Measurements from ENCODE around the gene AAK1.

AAK1 gene

DNA sequence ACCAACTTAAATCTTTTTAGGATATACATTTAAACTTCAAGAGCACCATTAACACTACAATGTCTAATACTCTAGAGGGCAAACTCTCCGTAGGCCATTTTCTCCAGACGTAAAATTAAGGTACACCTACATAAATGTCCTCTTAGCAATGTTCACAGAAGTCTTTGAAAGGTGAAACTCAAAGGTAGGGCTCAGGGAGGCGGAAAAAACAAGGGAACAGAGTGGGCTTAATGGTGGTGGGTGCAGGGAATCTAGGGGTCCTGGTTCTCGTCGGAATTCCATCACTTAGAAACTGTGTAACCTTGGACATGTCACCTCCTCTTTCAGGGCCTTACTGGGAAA, 207.0 kb downstream of the AAK1 start:
- DNase-seq (ENCODE audit: low spot score) = no peak

DNA sequence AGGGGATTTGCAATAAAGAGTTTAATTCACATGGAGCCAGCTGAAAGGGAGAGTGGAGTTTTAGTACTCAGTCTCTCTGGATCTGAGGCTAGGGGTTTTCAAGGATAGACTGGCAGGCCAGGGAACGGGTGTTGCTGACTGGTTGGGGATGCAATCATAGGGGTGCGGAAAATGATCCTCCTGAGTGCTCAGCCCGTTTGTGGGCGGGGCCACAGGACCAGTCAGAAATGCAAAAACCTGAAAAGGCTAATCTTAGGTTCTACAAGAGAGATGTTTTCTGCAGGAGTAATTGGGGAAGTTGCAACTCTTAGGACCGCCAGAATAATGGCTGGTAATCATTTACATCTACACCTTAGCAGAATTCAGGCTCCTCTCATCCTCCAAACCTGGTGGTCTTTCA, 208.8 kb downstream of the AAK1 start:
- Histone ChIP-seq H3K9me3 (ENCODE audit: severe bottlenecking) (no peaks in the 10 kb centered on the region), H3K4me1 (ENCODE audit: insufficient read depth, poor library complexity, severe bottlenecking) (peaks cover 10% of the 10 kb centered on the region), H3K27ac (ENCODE audit: poor library complexity, severe bottlenecking) (no peak overlapping the region), H3K36me3 (ENCODE audit: low read depth) (peaks cover 16% of the 10 kb centered on the region), H3K4me3 (ENCODE audit: severe bottlenecking) (no peak overlapping the region), H3K27me3 (ENCODE audit: insufficient read depth, poor library complexity, severe bottlenecking) (no peaks in the 10 kb centered on the region)
- TF ChIP-seq, protein P1, sequence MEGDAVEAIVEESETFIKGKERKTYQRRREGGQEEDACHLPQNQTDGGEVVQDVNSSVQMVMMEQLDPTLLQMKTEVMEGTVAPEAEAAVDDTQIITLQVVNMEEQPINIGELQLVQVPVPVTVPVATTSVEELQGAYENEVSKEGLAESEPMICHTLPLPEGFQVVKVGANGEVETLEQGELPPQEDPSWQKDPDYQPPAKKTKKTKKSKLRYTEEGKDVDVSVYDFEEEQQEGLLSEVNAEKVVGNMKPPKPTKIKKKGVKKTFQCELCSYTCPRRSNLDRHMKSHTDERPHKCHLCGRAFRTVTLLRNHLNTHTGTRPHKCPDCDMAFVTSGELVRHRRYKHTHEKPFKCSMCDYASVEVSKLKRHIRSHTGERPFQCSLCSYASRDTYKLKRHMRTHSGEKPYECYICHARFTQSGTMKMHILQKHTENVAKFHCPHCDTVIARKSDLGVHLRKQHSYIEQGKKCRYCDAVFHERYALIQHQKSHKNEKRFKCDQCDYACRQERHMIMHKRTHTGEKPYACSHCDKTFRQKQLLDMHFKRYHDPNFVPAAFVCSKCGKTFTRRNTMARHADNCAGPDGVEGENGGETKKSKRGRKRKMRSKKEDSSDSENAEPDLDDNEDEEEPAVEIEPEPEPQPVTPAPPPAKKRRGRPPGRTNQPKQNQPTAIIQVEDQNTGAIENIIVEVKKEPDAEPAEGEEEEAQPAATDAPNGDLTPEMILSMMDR (IDR thresholded peaks at IDR 0.05; ENCODE audit: poor library complexity, severe bottlenecking) = no peak
- DNase-seq (ENCODE audit: low spot score) (no peak), ATAC-seq (ENCODE audit: low read depth) (no peak)

More for the DNA sequence above, 207.0 kb downstream of the AAK1 start:
- Histone ChIP-seq H3K36me3 (ENCODE audit: low read depth) (peaks cover 4% of the 10 kb centered on the region), H3K4me1 (ENCODE audit: insufficient read depth, poor library complexity, severe bottlenecking) (peaks cover 10% of the 10 kb centered on the region), H3K27ac (ENCODE audit: poor library complexity, severe bottlenecking) (peak overlapping the region; percentile 65), H3K27me3 (ENCODE audit: insufficient read depth, poor library complexity, severe bottlenecking) (no peaks in the 10 kb centered on the region), H3K9me3 (ENCODE audit: severe bottlenecking) (no peaks in the 10 kb centered on the region), H3K4me3 (ENCODE audit: severe bottlenecking) (peak overlapping the region; percentile 53)
- TF ChIP-seq, protein P1 (IDR thresholded peaks at IDR 0.05; ENCODE audit: poor library complexity, severe bottlenecking) = no peak
- peak; percentile 3; the same call in 2 of the 3 replicates for ATAC-seq (ENCODE audit: low read depth)

DNA sequence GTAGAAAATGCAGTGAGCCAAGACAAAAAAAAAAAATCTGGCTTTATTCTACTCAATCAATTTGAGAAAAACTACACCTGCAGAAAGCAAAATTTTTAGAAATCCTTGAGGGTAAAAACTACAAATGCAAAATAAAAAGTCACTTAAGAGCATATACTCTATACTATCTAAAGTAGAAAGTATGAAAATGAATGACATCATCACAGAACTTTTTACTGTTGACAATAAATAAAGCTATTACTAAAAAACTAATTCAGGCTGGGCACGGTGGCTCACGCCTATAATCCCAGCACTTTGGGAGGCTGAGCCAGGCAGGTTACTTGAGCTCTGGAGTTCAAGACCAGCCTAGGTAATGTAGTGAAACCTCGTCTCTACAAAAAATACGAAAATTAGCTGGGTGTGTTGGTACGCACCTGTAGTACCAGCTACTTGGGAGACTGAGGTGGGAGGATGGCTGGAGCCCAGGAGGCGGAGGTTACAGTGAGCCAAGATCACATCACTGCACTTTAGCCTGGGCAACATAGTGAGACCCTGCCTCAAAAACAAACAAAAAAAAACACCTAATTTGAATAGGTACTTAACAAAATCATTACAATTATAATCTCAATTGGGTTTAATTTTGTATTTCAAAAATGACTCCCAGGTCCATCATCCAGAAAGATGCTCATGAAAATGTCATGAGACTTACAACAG, 213.9 kb downstream of the AAK1 start:
- no peak overlapping the region for H3K27ac ChIP-seq (ENCODE audit: poor library complexity, severe bottlenecking)
- DNase-seq (ENCODE audit: low spot score) (no peak), ATAC-seq (ENCODE audit: low read depth) (no peak)
- H3K4me3 ChIP-seq (ENCODE audit: severe bottlenecking) = no peak overlapping the region
- no peaks in the 10 kb centered on the region for H3K9me3 ChIP-seq (ENCODE audit: severe bottlenecking)
- no peaks in the 10 kb centered on the region for H3K4me1 ChIP-seq (ENCODE audit: insufficient read depth, poor library complexity, severe bottlenecking)
- H3K27me3 ChIP-seq (ENCODE audit: insufficient read depth, poor library complexity, severe bottlenecking) = no peaks in the 10 kb centered on the region
- TF ChIP-seq, protein P1 (IDR thresholded peaks at IDR 0.05; ENCODE audit: poor library complexity, severe bottlenecking) = no peak
- peaks cover 46% of the 10 kb centered on the region for H3K36me3 ChIP-seq (ENCODE audit: low read depth)

DNA sequence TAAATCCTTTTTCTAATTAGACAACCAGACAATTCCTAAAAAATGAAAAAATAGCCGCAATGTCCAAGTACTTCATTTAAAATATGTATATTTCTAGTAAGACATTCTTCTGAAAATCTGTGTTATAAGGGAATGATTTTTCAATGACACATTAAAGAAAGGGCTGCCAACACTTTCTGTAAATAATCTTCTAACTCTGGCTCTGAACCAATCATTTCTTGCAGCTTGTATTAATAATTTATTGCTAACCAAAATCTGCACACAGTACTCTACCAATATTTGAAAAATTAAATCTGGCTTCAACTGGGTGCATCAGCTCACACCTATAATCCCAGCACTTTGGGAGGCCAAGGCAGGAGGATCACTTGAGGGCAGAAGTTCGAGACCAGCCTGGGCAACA, 214.6 kb downstream of the AAK1 start:
- ATAC-seq (ENCODE audit: low read depth) (no peak), DNase-seq (ENCODE audit: low spot score) (no peak)
- H3K9me3 ChIP-seq (ENCODE audit: severe bottlenecking) = no peaks in the 10 kb centered on the region

DNA sequence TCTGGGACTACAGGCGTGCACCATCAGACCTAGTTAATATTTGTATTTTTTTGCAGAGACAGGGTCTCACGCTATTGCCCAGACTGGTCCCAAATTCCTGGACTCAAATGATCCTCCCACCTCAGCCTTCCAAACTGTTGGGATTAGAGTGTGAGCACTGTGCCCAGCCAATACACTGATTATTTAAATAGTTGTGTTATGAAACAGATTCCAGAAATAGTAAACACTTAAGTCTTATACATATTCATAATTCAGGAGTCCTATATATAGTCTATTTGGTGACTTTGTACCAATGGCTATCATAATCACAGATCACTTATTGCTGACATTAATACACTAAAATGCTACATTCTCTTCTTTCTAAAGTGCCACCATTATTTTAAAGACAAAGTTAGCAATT, 219.1 kb downstream of the AAK1 start:
- H3K27me3 ChIP-seq (ENCODE audit: insufficient read depth, poor library complexity, severe bottlenecking) = no peaks in the 10 kb centered on the region
- H3K36me3 ChIP-seq (ENCODE audit: low read depth) = peaks cover 47% of the 10 kb centered on the region
- H3K9me3 ChIP-seq (ENCODE audit: severe bottlenecking) = no peaks in the 10 kb centered on the region
- no peak overlapping the region for H3K4me3 ChIP-seq (ENCODE audit: severe bottlenecking)
- TF ChIP-seq, protein P1 (IDR thresholded peaks at IDR 0.05; ENCODE audit: poor library complexity, severe bottlenecking) = no peak
- DNase-seq (ENCODE audit: low spot score) = no peak
- ATAC-seq (ENCODE audit: low read depth) = no peak
- no peak overlapping the region for H3K27ac ChIP-seq (ENCODE audit: poor library complexity, severe bottlenecking)
- H3K4me1 ChIP-seq (ENCODE audit: insufficient read depth, poor library complexity, severe bottlenecking) = no peaks in the 10 kb centered on the region

More for the DNA sequence above, 214.6 kb downstream of the AAK1 start:
- Histone ChIP-seq H3K4me1 (ENCODE audit: insufficient read depth, poor library complexity, severe bottlenecking) (no peaks in the 10 kb centered on the region), H3K27me3 (ENCODE audit: insufficient read depth, poor library complexity, severe bottlenecking) (no peaks in the 10 kb centered on the region), H3K27ac (ENCODE audit: poor library complexity, severe bottlenecking) (no peak overlapping the region), H3K4me3 (ENCODE audit: severe bottlenecking) (no peak overlapping the region), H3K36me3 (ENCODE audit: low read depth) (peaks cover 46% of the 10 kb centered on the region)
- TF ChIP-seq, protein P1 (IDR thresholded peaks at IDR 0.05; ENCODE audit: poor library complexity, severe bottlenecking) = no peak

All from RWPE2 (cell line).